ENCODE results near the gene MAP1LC3B.

Gene MAP1LC3B

DNA sequence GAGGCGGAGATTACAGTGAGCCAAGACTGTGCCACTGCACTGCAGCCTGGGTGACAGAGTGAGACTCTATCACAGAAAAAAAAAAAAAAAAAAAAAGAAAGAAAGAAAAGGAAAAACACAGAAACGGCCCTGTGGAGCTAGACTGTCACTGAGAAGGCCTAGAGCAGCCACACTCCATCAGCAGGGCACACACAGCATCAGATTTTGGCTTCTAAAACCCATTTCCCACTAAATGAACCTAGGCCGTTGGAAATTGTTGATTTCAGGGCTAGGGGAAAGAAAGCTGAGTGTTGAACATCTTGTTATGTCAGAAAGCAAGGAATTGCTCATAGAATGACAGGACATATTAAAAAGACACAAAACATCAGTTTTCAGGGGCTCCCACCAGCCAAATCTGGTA, 51.8 kb downstream of the MAP1LC3B start:
- DNase-seq (ENCODE audit: extremely low read depth, low read depth): no peak
- TF ChIP-seq, protein P1, sequence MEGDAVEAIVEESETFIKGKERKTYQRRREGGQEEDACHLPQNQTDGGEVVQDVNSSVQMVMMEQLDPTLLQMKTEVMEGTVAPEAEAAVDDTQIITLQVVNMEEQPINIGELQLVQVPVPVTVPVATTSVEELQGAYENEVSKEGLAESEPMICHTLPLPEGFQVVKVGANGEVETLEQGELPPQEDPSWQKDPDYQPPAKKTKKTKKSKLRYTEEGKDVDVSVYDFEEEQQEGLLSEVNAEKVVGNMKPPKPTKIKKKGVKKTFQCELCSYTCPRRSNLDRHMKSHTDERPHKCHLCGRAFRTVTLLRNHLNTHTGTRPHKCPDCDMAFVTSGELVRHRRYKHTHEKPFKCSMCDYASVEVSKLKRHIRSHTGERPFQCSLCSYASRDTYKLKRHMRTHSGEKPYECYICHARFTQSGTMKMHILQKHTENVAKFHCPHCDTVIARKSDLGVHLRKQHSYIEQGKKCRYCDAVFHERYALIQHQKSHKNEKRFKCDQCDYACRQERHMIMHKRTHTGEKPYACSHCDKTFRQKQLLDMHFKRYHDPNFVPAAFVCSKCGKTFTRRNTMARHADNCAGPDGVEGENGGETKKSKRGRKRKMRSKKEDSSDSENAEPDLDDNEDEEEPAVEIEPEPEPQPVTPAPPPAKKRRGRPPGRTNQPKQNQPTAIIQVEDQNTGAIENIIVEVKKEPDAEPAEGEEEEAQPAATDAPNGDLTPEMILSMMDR (IDR thresholded peaks at IDR 0.05; ENCODE audit: low read depth, low read length, missing control alignments): no peak
- H3K4me3 ChIP-seq (replicated peaks; ENCODE audit: low read depth, low read length): no peak overlapping the region

DNA sequence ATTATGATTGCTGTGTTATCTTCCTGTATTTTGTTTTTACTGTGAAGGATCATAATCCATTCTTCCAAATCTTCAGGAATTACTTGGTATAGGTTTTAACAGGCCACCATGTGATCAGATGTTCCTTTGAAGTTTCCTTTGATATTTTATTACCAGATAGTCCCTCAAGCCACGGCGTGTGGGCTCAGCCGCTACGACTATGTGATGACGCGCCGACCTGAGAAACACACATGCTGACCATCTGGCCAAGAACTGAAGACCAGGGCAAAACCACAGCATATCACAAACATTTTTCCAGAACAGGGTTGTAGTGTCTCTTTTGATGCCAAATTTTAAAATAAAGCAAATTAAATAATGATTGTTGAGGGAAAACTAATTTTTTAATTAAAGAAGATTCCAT, 53.4 kb downstream of the MAP1LC3B start:
- peak; percentile 87 for DNase-seq (ENCODE audit: extremely low read depth, low read depth)
- TF ChIP-seq, protein P1 (IDR thresholded peaks at IDR 0.05; ENCODE audit: low read depth, low read length, missing control alignments): no peak
- no peak overlapping the region for H3K4me3 ChIP-seq (replicated peaks; ENCODE audit: low read depth, low read length)

DNA sequence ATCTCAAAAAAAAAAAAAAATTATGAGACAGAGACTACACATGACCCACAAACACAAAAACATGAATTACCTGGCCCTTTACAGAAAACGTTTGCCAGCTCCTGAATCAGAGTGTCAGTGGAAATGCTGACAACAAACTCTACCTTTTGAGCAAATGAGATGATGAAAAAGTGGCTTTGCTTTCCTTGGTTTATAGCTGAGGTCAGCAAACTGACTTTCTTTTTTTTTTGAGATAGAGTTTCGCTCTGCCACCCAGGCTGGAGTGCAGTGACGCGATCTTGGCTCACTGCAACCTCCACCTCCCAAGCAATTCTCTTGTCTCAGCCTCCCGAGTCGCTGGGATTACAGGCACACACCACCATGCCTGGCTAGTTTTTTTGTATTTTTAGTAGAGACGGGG, 54.3 kb downstream of the MAP1LC3B start:
- TF ChIP-seq, protein P1 (IDR thresholded peaks at IDR 0.05; ENCODE audit: low read depth, low read length, missing control alignments): no peak
- H3K4me3 ChIP-seq (replicated peaks; ENCODE audit: low read depth, low read length): no peak overlapping the region
- no peak for DNase-seq (ENCODE audit: extremely low read depth, low read depth)

DNA sequence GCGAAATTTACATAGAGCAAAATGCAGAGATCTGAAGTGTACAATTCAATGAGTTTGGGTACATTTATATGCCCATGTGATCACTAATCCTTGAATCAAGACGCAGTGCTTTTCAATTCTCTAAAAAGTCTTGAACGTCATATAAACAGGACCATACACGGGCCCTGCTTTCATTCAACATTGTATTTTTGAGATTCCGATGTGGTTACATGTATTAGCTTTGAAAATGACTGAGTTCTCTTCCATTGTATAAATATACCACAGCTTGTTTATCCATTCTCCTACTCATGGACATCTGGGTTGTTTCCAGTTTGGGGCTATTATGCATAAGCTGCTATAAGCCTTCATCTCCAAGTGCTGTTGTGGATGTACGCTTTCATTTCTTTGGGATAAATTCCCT, 55.2 kb downstream of the MAP1LC3B start:
- no peak for DNase-seq (ENCODE audit: extremely low read depth, low read depth)
- TF ChIP-seq, protein P1 (IDR thresholded peaks at IDR 0.05; ENCODE audit: low read depth, low read length, missing control alignments): no peak

DNA sequence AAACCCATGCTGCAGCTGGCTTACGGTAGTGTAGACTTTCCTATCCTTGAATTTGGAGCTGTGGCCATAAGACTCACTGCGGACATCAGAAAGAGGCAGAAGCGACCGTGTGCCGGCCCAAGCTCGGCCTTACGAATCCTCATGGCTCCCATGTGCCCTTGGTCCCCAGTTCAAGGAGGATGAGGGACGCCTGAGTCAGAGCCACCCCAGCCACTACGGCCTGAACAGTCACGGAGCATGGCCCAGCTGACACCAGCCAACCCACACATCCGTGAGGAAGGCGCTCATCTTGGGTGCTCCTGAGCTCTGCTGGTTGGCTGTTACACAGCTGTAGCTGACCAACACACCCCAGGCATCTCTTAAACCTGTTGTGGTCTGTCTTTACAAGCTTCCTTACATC, 56.7 kb downstream of the MAP1LC3B start:
- no peak for DNase-seq (ENCODE audit: extremely low read depth, low read depth)
- TF ChIP-seq, protein P1 (IDR thresholded peaks at IDR 0.05; ENCODE audit: low read depth, low read length, missing control alignments): no peak
- H3K4me3 ChIP-seq (replicated peaks; ENCODE audit: low read depth, low read length): no peak overlapping the region

More for the DNA sequence above, 55.2 kb downstream of the MAP1LC3B start:
- H3K4me3 ChIP-seq (replicated peaks; ENCODE audit: low read depth, low read length): no peak overlapping the region

DNA sequence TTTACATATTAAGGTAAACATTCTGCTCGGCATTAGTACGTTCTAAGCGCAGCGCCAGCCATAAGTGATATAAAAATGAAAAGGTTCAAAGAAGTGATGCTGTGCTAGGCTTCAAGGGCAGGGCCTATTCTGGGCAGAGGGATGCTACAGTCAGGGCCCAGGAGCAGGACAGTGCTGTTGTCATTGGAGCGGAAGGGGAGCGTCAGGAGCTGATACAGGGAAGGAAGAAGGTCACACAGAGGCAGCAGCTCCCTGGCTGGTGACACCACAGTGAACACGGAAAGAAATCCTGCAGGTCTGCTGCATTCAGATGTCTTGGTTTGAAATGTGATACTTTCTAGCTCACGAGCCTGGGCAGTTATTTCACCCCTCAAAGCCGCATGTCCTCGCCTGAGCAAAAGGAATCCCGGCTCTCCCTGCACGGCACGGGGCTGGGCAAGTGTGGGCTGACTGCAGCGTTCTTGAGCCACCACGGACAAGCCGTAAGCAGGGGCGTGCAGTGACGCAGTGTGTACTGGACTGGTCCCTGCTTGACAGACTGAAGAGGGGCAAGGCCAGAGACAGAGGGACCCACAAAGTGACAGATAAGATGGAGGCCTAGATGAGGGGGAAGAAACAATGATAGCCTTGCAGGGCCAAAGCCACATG, 59.6 kb downstream of the MAP1LC3B start:
- H3K4me3 ChIP-seq (replicated peaks; ENCODE audit: low read depth, low read length): no peak overlapping the region
- TF ChIP-seq, protein P1 (IDR thresholded peaks at IDR 0.05; ENCODE audit: low read depth, low read length, missing control alignments): no peak
- no peak for DNase-seq (ENCODE audit: extremely low read depth, low read depth)

DNA sequence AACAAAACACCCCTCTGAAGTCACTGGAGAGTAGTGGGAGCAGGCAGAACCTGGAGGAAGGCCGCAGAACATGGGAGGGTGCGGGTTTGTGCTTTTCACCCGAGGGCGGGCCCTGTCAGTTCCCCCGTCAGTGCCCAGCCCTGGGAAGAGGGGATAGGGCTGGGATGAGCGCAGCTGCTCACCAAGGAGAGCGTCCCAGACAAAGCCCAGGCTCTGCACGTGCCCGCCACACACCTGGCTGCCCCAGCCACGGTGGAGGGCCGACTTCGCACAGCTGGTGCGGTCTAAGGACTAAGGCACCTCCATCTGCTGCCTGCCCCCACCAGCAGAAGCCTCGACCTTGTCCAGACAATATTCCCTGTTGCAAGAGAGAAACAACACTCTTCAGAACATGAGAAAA, 61.2 kb downstream of the MAP1LC3B start:
- no peak for DNase-seq (ENCODE audit: extremely low read depth, low read depth)
- TF ChIP-seq, protein P1 (IDR thresholded peaks at IDR 0.05; ENCODE audit: low read depth, low read length, missing control alignments): no peak
- no peak overlapping the region for H3K4me3 ChIP-seq (replicated peaks; ENCODE audit: low read depth, low read length)
